Inflammatory macrophage treated with lipopolysaccharide for 4 hours (primary cell): ENCODE measurements around the gene SRC.
A peak's percentile ranks its signal among the peaks of the same experiment; 100 is the strongest.

Source experiments
- DNase-seq: peaks from one replicate; pipeline ENCODE4 v3.0.0-alpha.2; 2020

SRC gene

DNA sequence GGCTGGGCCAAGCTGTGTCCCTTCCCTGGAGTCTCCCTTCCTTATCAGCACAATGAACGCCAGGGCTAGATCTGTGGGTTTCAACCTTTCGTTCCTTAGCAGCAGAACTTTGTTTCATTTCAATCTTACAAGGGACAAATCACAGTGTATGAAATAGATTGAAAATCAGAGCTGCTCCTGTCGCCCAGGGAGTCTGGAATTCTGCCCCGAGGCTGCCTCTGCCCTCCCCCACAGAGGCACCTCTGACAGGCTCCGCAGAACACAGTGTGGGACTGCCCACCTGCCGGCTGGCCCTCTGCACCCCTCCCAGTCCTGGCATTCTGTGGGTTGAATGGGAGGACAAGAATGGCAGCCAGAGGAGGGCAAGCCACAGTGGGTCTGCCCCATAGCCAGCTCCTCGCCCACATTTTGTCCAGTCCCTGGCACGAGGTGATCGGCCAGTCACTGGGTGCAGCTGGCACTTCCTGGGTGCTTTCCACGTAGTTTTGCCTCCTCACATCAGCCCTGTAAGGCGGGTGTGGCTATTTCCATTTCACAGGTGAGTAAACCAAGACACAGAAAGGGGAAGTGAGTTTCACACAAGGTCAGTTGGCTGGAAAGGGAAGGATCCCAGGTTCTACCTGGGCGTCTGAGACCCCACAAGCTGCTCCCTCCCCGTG lies 30.4 kb upstream of the SRC start:
- peak; percentile 52 for DNase-seq

DNA sequence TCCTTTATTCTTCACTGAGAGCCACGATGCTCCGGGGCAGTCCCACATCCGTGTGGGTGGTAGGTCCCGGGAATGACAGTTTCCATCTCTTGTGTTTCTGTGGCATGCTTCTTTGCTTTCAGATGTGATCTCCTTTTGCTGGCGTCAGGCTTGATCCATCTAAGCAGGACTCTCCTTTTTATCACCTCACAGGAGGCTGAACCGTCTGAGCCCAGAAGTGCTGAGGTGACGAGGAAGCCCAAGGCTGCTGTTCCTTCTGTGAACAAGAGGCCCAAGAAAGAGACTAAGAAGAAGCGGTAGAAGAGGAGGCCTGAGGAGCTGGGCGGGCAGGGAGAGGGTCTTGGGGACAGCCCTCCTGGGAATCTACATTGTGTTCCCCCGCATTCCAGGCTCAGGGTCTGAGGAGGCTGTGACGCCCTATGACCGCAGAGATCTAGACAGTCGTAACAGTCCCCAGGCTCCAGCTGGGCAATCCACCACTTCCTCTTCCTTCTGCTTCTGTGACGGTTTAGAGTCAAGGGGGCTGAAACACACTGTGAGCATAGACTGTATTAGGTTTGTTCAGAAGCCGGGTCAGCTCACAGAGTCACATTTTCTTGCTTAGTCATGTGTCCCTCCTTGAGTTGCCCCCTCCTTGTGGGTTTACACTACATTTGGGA lies 29.7 kb upstream of the SRC start:
- peak; percentile 85 for DNase-seq

DNA sequence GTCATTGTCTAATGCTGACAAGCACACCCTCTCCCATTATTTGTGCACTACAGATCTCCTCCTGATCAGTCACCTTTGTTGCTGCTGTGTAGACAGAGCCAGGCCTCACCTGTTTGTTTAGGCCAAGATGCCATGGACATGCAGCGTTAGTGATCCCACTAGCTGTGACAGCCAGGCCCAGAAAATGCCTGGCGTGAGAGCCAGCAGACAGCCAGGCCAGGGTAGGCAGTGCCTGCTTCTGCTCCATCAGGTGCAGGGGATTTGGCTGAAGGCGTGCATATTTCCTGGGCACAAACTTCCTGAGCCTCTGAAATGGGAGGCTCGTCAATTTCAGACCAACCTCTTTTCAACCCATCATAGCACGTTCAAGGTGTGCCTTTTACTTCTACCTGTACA lies 29.2 kb upstream of the SRC start:
- DNase-seq: no peak

DNA sequence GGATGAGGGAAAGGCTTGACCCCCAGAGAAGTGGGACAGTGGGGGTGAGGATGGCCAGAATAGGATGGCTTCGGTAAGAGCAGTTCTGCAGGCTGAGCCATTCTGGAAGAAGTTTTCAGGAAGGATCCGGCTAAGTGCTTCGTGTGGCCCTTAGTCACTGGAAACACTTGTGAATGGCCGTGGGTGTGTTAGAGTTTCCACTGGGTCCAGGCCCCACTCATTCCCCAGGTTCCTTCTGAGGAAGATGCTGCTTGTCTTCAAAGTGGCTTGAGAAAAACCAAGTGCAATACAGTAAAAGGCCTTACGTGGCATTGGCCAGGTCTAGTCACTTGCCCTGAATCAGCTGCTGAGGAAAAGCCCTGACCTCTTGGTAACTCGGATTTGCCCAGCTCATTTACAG lies 28.6 kb upstream of the SRC start:
- peak; percentile 53 for DNase-seq

DNA sequence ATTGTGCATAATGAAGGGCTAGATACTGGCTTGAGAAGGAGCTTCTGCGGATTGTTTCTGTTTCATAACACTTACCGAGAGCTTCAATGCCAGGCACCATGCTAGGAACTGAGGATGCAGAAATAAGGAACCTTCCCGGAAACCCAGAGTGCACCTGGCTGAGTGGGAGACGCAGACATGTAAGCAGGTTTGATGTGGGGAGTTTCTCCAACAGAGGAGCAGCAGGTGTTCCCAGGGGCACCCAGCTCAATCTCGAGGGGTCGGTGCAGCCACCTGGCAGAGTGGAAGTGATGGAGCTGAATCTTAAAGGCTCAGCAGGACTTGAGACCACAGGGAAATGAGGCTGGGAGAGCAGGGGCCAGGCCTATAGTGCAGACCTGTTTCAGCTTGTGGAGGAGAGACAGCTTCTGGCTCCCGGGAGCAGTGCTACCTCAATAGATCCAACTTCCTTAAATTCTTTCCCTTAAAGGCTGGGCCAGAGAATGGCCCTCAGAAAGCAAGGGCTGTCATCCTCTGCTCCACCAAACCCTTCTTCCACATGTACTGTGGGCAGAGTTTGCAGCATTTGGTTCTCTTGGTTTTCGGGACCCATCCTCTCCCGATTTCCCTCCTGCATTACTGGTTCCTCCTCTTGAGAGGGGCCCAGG lies 27.8 kb upstream of the SRC start:
- DNase-seq: peak; percentile 46

DNA sequence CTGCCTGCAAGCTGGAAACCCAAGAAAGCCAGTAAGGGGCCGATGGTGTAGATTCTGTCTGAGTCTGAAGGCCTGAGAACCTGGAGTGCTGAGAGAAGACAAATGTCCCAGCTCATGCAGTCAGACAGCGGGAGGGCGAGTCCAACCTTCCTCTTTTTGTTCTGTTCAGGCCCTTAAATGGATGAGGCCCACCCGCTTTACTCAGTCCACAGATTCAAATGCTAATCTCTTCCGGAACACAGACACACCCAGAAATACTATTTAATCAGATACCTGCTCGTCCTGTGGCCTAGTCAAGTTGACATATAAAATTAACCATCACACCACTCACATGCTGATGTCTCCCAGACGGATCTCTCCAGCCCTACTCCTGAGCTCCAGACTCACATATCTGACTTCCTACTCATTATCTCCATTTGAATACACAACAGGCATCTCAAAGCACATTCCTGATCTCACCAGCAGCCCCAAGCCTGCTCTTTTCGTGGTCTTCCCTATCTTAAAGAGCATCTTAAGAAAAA lies 26.7 kb upstream of the SRC start:
- no peak for DNase-seq

DNA sequence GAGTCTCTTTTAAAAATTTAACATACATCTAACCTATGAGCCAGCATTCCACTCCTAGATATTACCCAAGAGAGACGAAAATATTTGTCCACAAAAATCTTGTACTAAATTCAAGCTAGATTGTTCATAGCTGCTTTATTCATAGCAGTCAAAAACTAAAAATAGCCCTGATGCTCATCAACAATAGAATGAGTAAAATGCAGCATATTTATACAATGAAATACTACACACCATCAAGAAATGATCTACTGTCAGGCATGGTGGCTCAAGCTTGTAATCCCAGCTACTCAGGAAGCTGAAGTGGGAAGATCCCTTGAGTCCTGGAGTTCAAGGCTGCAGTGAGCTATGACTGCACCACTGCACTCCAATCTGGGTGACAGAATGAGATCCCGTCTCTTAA lies 22.0 kb upstream of the SRC start:
- DNase-seq: no peak

DNA sequence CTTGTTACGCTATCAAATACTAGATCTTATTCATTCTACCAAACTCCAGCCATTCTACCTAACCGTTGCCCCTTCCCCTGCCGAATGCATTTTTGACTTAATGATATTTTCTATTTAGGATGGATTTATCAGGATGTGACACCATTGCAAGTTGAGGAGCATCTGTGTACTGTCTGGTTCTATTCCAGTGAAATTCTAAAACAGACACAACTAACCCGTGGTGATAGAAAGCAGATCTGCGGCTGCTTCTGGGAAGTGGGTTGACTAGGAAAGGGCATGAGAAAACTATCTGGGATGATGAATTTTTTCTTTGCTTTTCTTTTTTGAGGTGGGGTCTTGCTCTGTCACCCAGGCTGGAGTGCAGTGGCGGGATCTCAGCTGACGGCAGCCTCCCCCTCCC lies 20.7 kb upstream of the SRC start:
- DNase-seq: no peak

DNA sequence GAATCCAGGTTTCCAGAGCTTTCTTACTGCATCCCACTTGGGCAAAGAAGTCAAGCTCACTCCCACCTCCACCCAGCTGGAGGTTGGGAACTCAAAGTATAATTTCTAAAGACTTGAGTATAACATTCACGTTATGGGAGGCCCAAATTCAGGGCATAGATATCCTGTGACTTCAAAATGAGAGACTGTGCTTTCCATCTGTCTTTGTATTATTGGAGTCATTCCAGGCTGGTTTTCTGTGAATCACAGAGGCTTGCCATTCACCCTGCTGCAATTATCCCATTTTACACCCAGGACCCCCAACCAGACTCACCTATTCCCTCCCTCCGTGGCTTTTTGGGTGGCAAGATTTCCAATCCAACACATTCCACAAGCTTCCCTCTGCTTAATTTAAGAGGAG lies 19.3 kb upstream of the SRC start:
- no peak for DNase-seq

DNA sequence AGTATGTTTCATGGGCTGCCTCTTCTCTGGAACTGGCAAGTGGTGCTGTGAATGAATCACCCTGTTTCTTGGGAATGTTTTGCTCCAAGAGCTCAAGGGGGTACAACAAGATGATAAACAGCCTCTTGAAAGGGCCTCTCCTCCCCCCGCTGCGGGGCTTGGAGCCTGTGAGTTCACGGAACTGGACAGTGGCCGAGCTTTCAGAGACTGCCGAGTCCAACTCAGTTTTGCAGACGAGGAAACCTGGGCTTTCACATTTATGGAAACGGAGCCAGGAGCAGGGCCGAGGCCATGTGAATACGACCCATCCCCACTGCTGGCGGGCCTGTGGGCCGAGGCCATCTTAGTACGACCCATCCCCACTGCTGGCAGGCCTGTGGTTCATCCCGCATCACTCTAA lies 18.2 kb upstream of the SRC start:
- no peak for DNase-seq

DNA sequence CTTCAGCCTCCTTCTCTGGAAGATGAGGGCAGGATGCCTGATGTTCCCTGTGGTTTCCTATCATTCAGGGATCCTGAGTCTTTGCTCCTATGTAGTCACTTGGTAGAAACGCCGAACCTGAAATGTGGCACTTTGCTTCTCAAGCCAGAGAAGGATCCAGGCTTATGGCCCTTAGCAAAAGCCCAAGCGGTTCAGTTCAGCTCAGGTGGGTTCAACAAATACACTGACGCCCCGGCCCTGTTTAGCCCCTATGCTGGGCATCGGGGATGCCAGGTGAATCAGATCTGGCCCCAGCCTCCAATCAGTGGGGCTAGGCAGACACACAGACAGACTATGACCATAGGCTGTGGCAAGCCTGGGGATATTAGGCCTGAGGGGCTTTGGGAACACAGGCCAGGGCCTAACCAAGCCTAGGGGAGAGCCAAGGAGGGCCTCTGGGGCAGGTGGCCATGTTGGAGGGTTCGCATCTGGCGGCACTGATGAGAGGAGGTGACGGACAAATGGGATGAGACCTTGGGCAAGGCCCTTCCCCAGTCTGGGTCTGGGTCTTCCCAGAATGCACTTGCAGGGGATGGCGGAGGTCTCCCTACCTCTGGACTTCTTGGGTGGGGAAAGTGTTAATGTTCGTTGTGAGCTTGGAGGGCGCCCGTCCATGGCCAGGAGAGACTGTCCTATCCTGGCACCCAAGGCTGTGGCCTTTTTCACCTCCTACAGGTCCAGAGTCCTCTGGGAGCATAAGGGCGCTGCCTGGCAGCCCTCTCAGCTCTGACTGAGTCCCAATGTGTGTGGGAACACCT lies 17.6 kb upstream of the SRC start:
- DNase-seq: no peak

DNA sequence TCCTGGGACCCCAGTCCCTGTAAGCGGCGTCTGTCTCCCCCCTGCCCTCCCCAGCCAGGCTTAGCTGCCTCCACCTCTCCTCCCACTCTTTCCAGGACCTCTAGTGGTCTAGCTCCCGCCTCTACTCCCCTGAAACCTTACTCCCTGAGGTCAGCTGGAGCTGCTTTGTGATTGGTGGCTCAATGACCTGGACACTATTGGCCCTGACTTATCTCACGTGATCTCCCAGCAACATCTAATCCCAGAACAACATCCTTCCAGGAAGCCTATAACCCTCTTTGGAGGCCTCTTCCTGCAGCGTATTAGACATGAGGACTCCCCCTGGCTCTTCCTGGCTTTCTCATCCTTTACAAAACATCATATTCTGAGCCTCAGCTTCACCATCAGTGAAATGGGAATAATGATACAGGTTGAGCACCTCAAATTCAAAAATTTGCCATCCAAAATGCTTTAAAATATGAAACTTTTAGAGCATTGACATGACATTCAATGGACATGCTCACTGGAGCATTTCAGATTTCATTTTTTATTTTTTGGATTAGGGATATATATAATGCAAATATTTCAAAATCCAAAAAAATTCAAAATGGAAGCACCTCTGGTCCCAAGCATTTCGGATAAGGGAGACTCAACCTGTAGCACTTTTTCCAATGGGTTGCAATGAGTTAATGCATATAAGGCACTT lies 16.3 kb upstream of the SRC start:
- DNase-seq: no peak

DNA sequence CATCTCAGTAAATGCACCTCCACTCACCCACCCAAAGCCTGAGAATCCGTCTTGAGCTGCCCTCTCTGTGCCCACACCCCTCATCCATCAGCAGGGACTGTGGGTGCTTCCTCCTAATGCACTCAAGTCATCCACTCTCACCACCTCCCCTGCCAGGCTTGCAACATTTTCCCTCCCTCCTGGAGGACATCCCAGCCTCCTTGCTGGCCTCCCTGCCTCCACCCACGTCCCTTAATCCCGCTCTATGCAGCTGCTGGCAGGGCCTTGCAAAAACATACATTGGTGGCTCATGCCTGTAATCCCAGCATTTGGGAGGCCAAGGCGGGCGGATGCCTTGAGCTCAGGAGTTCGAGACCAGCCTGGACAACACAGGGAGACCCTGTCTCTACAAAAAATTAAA lies 15.6 kb upstream of the SRC start:
- no peak for DNase-seq

DNA sequence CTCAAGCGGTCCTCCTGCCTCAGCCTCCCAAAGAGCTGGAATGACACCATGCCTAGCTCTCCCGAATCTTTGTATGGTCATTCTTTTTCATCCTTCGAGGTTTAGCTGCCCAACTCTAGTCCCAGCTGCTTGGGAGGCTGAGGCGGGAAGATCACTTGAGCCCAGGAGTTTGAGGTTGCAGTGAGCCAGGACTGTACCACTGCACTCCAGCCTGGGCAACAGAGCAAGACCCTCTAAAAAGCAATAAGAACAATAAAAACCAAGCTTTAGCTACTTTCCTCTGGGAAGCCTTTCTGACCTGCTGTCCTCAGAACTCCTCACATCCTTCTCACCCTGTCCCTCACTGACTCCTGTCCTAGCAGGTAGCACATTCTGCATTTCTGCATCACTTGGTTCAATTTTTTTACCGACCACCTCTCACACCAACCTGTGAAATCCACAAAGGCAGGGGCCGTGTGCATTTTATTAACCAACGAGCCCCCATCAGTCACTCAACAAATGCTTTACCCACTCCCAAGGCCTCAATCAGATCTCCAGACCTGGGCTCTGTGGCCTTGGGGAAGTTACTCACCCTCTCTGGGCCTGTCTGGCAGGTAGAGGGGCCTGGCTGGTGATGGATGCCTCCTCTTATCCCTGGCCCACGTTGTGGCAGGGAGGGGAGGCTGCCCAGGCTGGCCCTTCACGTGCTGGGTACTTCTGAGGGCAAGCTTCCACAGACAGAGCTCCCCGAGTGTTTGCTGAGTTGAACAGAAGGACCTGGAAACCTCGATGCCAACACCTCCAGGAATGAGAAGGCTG lies 14.7 kb upstream of the SRC start:
- DNase-seq: no peak

DNA sequence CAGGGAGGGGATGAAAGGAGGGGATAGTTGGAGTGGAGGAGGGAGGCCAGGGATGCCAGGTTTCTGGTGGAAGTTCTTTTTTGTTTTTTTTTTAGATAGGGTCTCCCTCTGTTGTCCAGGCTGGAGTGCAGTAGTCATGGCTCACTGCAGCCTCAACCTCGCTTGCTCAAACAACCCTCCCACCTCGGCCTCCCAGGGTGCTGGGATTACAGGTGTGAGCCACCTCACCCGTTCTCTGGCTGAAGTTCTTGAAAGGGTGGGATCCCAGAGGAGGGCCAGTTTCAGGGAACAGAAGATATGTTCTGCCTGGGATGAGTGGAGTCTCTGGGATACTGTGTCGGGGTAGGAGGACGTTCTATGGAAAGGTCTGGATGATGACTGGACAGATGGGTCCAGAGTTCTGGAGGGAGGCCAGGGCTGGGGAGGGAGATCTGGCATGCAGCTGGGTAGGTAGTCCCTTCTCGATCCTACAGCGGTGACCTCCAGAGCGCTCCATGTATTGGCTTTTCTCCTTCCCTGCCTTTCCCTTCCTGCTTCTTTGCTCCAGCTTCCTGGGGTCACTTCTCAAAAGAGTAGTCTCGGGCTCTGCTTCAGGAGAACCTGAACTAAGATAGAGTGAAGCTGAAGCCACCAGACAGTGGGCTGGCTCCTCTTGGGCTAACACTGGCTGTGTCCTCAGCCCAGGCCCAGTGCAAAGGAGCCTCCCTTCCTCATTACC lies 12.7 kb upstream of the SRC start:
- DNase-seq: no peak

DNA sequence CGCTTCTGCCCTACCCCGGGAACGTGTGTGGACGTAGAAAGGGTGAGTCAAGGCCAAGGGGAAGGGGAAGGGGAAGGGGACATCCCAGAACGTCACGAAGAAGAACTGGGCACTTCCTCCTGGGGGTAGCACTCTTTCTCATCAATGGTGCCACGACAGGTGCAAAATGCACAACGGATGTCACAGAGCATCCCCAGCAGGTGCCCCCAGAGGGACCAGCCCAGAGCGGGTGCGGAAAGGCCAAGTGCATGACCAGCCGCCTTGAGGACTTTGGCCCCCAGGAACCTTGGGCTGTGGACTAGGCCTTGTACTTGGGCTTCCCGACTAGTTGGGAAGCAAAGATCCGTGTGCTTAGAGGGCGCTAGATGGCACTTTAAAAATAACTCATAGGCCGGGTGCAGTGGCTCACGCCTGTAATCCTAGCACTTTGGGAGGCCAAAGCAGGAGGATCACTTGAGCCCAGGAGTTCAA lies 12.1 kb upstream of the SRC start:
- DNase-seq: peak; percentile 94

DNA sequence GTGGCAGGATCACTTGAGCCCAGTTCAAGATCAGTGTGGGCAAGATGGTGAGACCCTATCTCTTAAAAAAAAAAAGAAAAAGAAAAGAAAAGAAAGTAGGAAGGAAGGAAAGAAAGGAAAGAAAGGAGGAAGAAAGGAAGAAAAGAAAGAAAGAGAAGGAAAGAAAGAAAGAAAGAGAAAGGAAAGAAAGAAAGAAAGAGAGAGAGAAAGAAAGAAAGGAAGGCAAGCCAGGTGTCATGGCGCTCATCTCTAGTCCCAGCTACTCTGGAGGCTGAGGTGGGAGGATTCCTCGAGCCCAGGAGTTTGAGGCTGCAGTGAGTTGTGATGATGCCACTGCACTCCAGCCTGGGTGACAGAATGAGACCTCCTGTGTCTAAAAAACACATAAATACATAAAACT lies 11.5 kb upstream of the SRC start:
- DNase-seq: no peak

DNA sequence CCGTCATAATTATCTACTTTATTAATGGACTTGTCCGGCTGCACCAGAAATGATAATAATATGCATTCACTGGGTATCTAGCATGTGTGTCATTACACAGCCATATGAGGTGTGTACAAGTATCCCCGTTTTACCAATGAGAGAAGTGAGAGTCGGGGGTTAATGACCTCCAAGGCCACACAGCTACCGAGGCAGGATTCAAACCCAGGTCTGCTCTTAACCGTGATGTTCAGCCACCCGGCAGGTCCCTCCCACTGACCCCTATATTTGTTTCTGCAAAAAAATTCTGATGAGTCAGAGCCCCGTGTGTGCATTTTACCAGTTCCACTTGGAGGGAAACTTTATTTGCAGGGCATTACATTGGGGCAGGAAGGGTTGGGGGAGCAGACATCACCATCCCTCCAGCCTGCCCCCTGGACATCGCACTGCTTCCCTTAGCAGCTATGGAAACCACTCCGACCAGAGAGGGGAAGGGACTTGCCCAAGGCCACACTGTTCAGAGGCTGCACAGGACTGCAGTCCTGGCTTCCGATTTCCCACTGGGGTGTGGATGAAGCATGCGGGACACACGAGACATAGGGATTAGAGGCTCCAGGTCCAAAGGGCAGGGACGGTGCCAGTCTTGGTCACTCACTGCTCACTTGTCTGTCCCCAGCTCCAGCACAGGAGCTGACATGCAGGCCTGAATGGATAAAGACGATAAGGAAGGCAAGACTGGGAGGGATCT lies 10.1 kb upstream of the SRC start:
- DNase-seq: peak; percentile 92

DNA sequence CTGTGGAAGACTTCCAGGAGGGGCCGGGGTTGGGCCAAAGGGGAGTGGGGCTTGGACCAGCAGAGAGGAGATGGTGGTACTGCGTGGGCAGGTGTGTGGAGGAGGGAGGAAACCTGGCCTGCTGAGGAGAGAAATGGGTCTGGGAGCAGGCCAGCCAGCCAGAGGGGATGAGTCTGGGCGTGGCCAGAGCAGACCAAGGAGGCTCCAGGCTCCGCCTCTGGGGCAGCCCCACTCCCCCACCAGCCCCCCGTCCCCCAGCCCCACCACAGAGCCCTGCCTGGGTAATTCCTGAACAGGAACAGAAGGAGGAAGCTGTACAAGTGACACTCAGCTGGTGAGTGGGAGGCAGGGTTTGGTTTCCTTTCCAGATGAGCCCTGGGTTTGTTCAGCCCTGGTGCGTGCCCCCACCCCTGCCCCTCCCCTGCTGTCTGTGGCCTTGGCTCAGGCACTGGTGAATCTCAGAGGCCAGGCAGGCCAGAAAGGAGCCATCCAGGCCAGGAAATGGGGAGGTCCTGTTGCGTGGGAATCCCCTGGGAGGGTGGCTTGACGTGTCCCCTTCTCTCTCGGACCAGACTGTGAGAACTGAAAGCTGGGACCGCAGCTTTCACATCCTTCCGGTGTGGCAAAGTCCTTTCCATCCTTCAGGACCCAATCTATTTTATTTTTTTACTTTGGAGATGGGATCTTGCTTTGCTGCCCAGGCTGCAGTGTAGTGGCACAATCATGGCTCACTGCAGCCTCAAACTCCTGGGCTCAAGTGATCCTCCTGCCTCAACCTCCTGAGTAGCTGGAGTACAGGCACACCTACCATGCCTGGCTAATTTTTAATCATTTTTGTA lies 9.4 kb upstream of the SRC start:
- peak; percentile 99 for DNase-seq
